GM12878 (cell line): ENCODE data around the gene KHK. TPM values are rescaled to one million over a fixed set of nuclear protein-coding genes. Genes with fewer than 3 reads are reported as not detected.

ENCODE experiments used
- ATAC-seq: fragments of 200-7000 bp; cut with Tn5 transposase; 3 replicates; pipeline ENCODE4 v1.9.1; 2020; ENCODE audit warnings: mild to moderate bottlenecking, moderate library complexity
- BruUV-seq: library from RNA; stranded (reverse); fragments of 400-500 nt; replicated peaks from 2 replicates; lab custom pipeline; 2021; lab: Mats Ljungman, UMichigan
- CTCF ChIA-PET: fragments of 300-600 bp; sonication (Branson Sonifier 250); formaldehyde crosslinking; extraction: SDS; loops from one replicate; lab custom pipeline; 2021; ENCODE audit warnings: inconsistent platforms; lab: Yijun Ruan, JAX
- POLR2A ChIA-PET: fragments of 350-600 bp; formaldehyde crosslinking; extraction: SDS; loops from one replicate; lab custom pipeline; 2021; ENCODE audit warnings: inconsistent platforms; lab: Charles Lee
- RAD21 ChIA-PET: fragments of 300-600 bp; sonication (Branson Sonifier 250); formaldehyde crosslinking; loops from one replicate; lab custom pipeline; 2023; ENCODE audit warnings: antibody characterized with exemption; ENCODE audit not compliant: unreplicated experiment; lab: Charles Lee
- SMC1A ChIA-PET: fragments of 300-600 bp; sonication (Branson Sonifier 250); formaldehyde crosslinking; loops from one replicate; lab custom pipeline; 2023; ENCODE audit not compliant: unreplicated experiment, uncharacterized antibody; lab: Charles Lee
- DNase-seq: peaks from one replicate; pipeline ENCODE4 v3.0.0-alpha.2; 2011; ENCODE audit warnings: low read depth, low spot score
- FAIRE-seq: peaks from 3 replicates; lab custom pipeline; 2011; peaks lifted over from hg19 to GRCh38; lab: Jason Lieb, UNC
- H2AFZ ChIP-seq: 2 replicates; pipeline ENCODE4 v1.6.0; 2011; ENCODE audit warnings: low read depth, low read length, control low read depth; ENCODE audit not compliant: control insufficient read depth
- H3K27ac ChIP-seq: 2 replicates; pipeline ENCODE4 v1.5.1; 2011; ENCODE audit warnings: control low read depth; ENCODE audit not compliant: control insufficient read depth, insufficient read depth
- H3K27me3 ChIP-seq, 2 experiments: replicated peaks in 1 of 2; 2 replicates each; pipeline versions ENCODE4 v1.6.0 to v1.6.1; 2011; ENCODE audit warnings: low read length in 1 of 2; ENCODE audit not compliant: control insufficient read depth in 2 of 2, insufficient read depth in 2 of 2
- H3K36me3 ChIP-seq, 2 experiments: 2 replicates each; pipeline ENCODE4 v1.5.1; 2011; ENCODE audit warnings: low read length in 1 of 2; ENCODE audit not compliant: control insufficient read depth in 2 of 2, insufficient read depth in 2 of 2
- H3K4me1 ChIP-seq: 2 replicates; pipeline ENCODE4 v1.6.1; 2011; ENCODE audit warnings: mild to moderate bottlenecking, low read length, moderate library complexity, mixed read lengths; ENCODE audit not compliant: control insufficient read depth, insufficient read depth
- H3K4me2 ChIP-seq: 2 replicates; pipeline ENCODE4 v1.6.0; 2011; ENCODE audit warnings: control low read depth; ENCODE audit not compliant: control insufficient read depth, insufficient read depth
- H3K4me3 ChIP-seq: fragments of 200-600 bp; sonication (generic); 2 replicates; pipeline ENCODE4 v1.5.1; 2016
- H3K79me2 ChIP-seq: 2 replicates; pipeline ENCODE4 v1.6.0; 2011; ENCODE audit warnings: low read length; ENCODE audit not compliant: control insufficient read depth, insufficient read depth
- H3K9ac ChIP-seq: 2 replicates; pipeline ENCODE4 v1.8.0; 2011; ENCODE audit warnings: low read length, control low read depth, mixed read lengths; ENCODE audit not compliant: control insufficient read depth, insufficient read depth
- H3K9me3 ChIP-seq: replicated peaks from 3 replicates; pipeline ENCODE4 v1.5.1; 2011; ENCODE audit warnings: mild to moderate bottlenecking, low read length; ENCODE audit not compliant: control insufficient read depth, insufficient read depth
- H4K20me1 ChIP-seq: 2 replicates; pipeline ENCODE4 v1.6.0; 2011; ENCODE audit not compliant: control insufficient read depth, insufficient read depth
- BCL3 ChIP-seq: IDR thresholded peaks from 2 replicates; pipeline ENCODE4 v1.6.1; 2011; ENCODE audit warnings: borderline replicate concordance, low read depth, mild to moderate bottlenecking, moderate library complexity, low read length; ENCODE audit not compliant: insufficient read depth, poor library complexity, severe bottlenecking
- EED ChIP-seq: sonication (generic); IDR thresholded peaks from 2 replicates; pipeline ENCODE4 v1.6.1; 2016; ENCODE audit warnings: antibody characterized with exemption, low read depth
- ESRRA ChIP-seq: IDR thresholded peaks from 2 replicates; pipeline ENCODE4 v1.6.1; 2012; ENCODE audit warnings: mild to moderate bottlenecking, low read length, improper control_type of control experiment
- GABPA ChIP-seq: IDR thresholded peaks from 2 replicates; pipeline ENCODE4 v1.6.1; 2014; ENCODE audit warnings: antibody characterized with exemption, low read depth, mild to moderate bottlenecking, inconsistent platforms
- SP1 ChIP-seq: IDR thresholded peaks from one replicate; pipeline ENCODE4 v1.6.1; 2011; ENCODE audit warnings: low read depth, low read length
- TARDBP ChIP-seq: IDR thresholded peaks from 2 replicates; pipeline ENCODE4 v1.6.1; 2016; ENCODE audit warnings: borderline replicate concordance
- WGBS: methylation state at CpG from one replicate; pipeline ENCODE4 v1.1.6; 2016; ENCODE audit warnings: low lambda C conversion rate; ENCODE audit not compliant: insufficient replicate concordance, insufficient coverage; ENCODE audit errors: missing lambda C conversion rate; 5-methylcytosine and 5-hydroxymethylcytosine counted together
- in situ Hi-C: fragments of 300-500 bp; cut with MboI; formaldehyde crosslinking; loops from 9 replicates; pipeline ENCODE4 v1.14.3; 2018; ENCODE audit warnings: mixed read lengths
- intact Hi-C: fragments of 100-400 bp; cut with micrococcal nuclease; formaldehyde crosslinking; loops from one replicate; pipeline ENCODE4 v1.14.2; 2022; ENCODE audit not compliant: unreplicated experiment
- polyA plus RNA-seq, 11 experiments: library from polyadenylated mRNA; depleted of rRNA in 4 of 11; unstranded in 6 of 11; stranded (reverse) in 5 of 11; fragments of >200 nt; fragmentation: Nextera tagmentation in 4 of 11; fragmentation: Illumina TruSeq in 1 of 11; extraction: Ambion mirVana in 4 of 11; extraction: Trizol in 1 of 11; gene quantifications; 1 replicate in 1 of 11; 2 replicates in 10 of 11; pipeline versions ENCODE4 v1.2.1 to v1.2.3, GENCODE V29; 2011 to 2016; ENCODE audit warnings: inconsistent platforms in 2 of 11, missing spikeins in 2 of 11, low read depth in 1 of 11
- total RNA-seq, 4 experiments: library from RNA; depleted of rRNA in 3 of 4; stranded (reverse); fragments of >200 nt in 3 of 4; fragmentation: Illumina TruSeq in 1 of 4; extraction: Trizol in 1 of 4; gene quantifications; 2 replicates each; pipeline versions ENCODE4 v1.2.1 to v1.2.3, GENCODE V29; 2013 to 2021

Gene KHK
- total and polyA plus RNA-seq, 10 of the 15 experiments (the other 5 are each of a cell fraction or from before 2014, with no cell fraction given), result 0.31 to 11.8 (median 3.9) TPM

- BruUV-seq, result no TSS peak
Measured at GRCh38 chr2:27069436-27069835, 17.1 kb upstream of the KHK start.

More at GRCh38 chr2:27069436-27069835, 17.1 kb upstream of the KHK start:
- 98% methylated on average over 6 of the region's 6 CpGs for WGBS
- in situ Hi-C loops (no loop called here), intact Hi-C loops (no loop called here)
- TF ChIP-seq GABPA, result no peak
- TF ChIP-seq ESRRA, result no peak
- TF ChIP-seq BCL3, result no peak
- no peak for TF ChIP-seq SP1
- TF ChIP-seq EED, result no peak
- TF ChIP-seq TARDBP, result no peak
- no peaks in the 10 kb centered on the region for H3K27me3 ChIP-seq
- peak overlapping the region; percentile 96; the same call in 1 of the 2 replicates for H3K9ac ChIP-seq
- ChIA-PET POLR2A (interaction anchor here (0.6 to 12.2 kb wide), 3 partner anchors 11 to 35 kb away, joined by 5 to 139 read pairs (median 7); partner anchors contain the start of gene AGBL5), CTCF (interaction anchor here (1.0 to 1.1 kb wide), 2 partner anchors 12 to 26 kb away, joined by 3 read pairs; no protein-coding TSS in a partner anchor), SMC1A (no interaction called here), RAD21 (no interaction called here)
- H4K20me1 ChIP-seq, result no peaks in the 10 kb centered on the region
- H3K36me3 ChIP-seq, result peaks cover 2 to 25% of the 10 kb centered on the region in 2 experiments; a peak in 3 of 4 replicates
- no peak overlapping the region for H3K27ac ChIP-seq
- H3K4me2 ChIP-seq, result peak overlapping the region; percentile 94
- no peak for DNase-seq
- no peak for ATAC-seq
- peaks cover 32% of the 10 kb centered on the region for H3K79me2 ChIP-seq
- FAIRE-seq, result no peak
- no peak overlapping the region for H2AFZ ChIP-seq
- H3K9me3 ChIP-seq, result no peaks in the 10 kb centered on the region
- peaks cover 19% of the 10 kb centered on the region for H3K4me1 ChIP-seq
- H3K4me3 ChIP-seq, result peak overlapping the region; percentile 75; the same call in 1 of the 2 replicates
